Measurements from ENCODE around the gene TLCD3B.

Gene TLCD3B

GRCh38 chr16:30003670-30004423 lies 27.2 kb downstream of the TLCD3B start:
- no peak for DNase-seq

- no peak for DNase-seq
These were observed 28.3 kb downstream of the TLCD3B start for GRCh38 chr16:30002614-30003346.

- no peak for DNase-seq
These were observed 30.1 kb downstream of the TLCD3B start for GRCh38 chr16:30000735-30001631.

- DNase-seq, result no peak
These were observed 31.5 kb downstream of the TLCD3B start for GRCh38 chr16:29999605-30000004.

- DNase-seq, result no peak
These were observed 34.3 kb downstream of the TLCD3B start for GRCh38 chr16:29996766-29997250.

GRCh38 chr16:29995911-29996765 lies 34.9 kb downstream of the TLCD3B start, which contains the start of gene INO80E:
Gene INO80E (plus strand): TSS chr16:29996241. CDS start chr16:29996311, 70 bp downstream.
- DNase-seq, result peak; percentile 99

- peak; percentile 93 for DNase-seq
These were observed 35.7 kb downstream of the TLCD3B start, which contains the start of gene HIRIP3 for GRCh38 chr16:29995324-29995910. Gene HIRIP3 (minus strand): TSS chr16:29995617. CDS start chr16:29995605, 12 bp downstream.

GRCh38 chr16:29994600-29995323 lies 36.3 kb downstream of the TLCD3B start:
- DNase-seq, result no peak

- DNase-seq, result no peak
These were observed 37.0 kb downstream of the TLCD3B start for GRCh38 chr16:29993903-29994599.

GRCh38 chr16:29993191-29993902 lies 37.7 kb downstream of the TLCD3B start:
- DNase-seq, result no peak

GRCh38 chr16:29992344-29992967 lies 38.6 kb downstream of the TLCD3B start:
- DNase-seq, result no peak

GRCh38 chr16:29991571-29991904 lies 39.5 kb downstream of the TLCD3B start:
- DNase-seq, result no peak

- DNase-seq, result no peak
These were observed 40.0 kb downstream of the TLCD3B start for GRCh38 chr16:29990883-29991570.

- no peak for DNase-seq
These were observed 41.0 kb downstream of the TLCD3B start for GRCh38 chr16:29990034-29990433.

- no peak for DNase-seq
These were observed 41.8 kb downstream of the TLCD3B start for GRCh38 chr16:29989111-29989858.

GRCh38 chr16:29988346-29989075 lies 42.6 kb downstream of the TLCD3B start:
- DNase-seq, result no peak
